Fibroblast of lung (primary cell): Measurements from ENCODE around the gene DHX16.

ENCODE experiments used
- EZH2 ChIP-seq: IDR thresholded peaks from 2 replicates; pipeline ENCODE4 v1.5.1; 2012; ENCODE audit warnings: low read length, control low read depth, mild to moderate bottlenecking; ENCODE audit errors: missing control alignments
- TF ChIP-seq, protein P1 (sequence below), 2 donors: IDR thresholded peaks in 1 of 2; conservative IDR thresholded peaks in 1 of 2; 1 replicate in 1 of 2; 2 replicates in 1 of 2; pipeline ENCODE4 v1.5.1; 2011 to 2012; ENCODE audit warnings: low read length in 2 of 2, control low read depth in 1 of 2, inconsistent platforms in 1 of 2, low read depth in 1 of 2, mild to moderate bottlenecking in 1 of 2

DNA sequence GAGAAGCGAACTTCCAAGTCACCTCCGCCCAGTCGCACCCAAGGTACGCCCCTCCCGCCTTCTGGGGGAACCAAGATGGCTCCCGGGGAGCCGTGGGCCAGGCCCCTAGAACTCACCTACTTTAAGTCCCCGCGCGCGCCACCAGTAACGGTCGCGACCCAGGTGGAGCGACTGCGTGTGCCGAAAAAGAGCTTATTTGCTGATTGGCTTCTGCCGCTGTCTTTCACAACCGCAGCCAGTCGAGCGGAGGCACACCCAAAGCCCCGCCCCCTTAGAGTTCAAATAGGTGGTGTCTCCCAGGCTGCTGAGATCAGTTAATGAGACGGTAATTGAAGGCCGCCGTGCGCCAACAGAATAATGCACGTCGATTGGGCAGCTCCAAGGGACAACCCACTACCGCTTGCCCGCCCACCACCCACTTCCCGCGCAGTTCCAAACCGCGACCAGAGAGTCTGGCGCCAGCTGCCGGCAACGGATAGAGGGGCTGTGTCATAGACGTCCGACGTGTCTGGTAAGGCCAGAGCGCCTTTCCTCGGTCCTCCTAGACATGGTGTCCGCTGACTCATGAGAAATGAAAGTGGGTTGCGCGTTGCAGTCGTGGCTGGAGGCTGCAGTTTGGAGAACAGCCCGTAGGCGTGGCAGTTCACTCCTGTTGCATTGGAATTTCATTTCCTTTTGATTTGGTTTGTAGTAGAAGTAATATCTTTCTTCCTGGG lies 44.5 kb upstream of the DHX16 start, which contains the start of gene MDC1:
- TF ChIP-seq, protein P1, sequence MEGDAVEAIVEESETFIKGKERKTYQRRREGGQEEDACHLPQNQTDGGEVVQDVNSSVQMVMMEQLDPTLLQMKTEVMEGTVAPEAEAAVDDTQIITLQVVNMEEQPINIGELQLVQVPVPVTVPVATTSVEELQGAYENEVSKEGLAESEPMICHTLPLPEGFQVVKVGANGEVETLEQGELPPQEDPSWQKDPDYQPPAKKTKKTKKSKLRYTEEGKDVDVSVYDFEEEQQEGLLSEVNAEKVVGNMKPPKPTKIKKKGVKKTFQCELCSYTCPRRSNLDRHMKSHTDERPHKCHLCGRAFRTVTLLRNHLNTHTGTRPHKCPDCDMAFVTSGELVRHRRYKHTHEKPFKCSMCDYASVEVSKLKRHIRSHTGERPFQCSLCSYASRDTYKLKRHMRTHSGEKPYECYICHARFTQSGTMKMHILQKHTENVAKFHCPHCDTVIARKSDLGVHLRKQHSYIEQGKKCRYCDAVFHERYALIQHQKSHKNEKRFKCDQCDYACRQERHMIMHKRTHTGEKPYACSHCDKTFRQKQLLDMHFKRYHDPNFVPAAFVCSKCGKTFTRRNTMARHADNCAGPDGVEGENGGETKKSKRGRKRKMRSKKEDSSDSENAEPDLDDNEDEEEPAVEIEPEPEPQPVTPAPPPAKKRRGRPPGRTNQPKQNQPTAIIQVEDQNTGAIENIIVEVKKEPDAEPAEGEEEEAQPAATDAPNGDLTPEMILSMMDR (conservative IDR thresholded peaks at IDR 0.05 in 1 of 2, IDR thresholded peaks at IDR 0.05 in 1 of 2; ENCODE audit: low read depth in 1 of 2, low read length in 2 of 2), result peak in 1 of 2 donors; percentile 29
- TF ChIP-seq EZH2, result no peak
